Measurements from ENCODE around the gene RIMKLB.

DNA sequence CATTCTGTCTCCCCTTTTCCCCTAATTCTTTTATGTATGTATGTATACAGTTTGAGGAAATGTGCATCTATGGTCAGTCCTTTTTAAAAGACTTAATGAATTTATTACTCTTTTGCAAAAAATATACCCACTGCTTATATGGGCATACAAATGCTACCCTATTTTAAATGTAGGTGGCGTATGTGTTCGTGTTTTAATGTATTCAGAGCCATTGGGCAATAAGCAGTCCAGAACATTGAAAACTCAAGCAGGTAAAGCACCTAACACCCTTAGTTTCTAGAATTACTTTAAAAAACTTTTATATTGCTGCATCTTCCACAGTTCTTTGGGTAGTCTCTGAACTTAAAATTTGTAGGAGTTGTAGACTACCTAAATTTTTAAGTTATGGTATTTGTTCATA is 82.1 kb downstream of the RIMKLB start:
- TF ChIP-seq POLR2A (IDR thresholded peaks at IDR 0.05) (no peak), POLR2AphosphoS5 (IDR thresholded peaks at IDR 0.05) (no peak), EP300 (IDR thresholded peaks at IDR 0.05) (no peak)
- TF ChIP-seq, protein P1, sequence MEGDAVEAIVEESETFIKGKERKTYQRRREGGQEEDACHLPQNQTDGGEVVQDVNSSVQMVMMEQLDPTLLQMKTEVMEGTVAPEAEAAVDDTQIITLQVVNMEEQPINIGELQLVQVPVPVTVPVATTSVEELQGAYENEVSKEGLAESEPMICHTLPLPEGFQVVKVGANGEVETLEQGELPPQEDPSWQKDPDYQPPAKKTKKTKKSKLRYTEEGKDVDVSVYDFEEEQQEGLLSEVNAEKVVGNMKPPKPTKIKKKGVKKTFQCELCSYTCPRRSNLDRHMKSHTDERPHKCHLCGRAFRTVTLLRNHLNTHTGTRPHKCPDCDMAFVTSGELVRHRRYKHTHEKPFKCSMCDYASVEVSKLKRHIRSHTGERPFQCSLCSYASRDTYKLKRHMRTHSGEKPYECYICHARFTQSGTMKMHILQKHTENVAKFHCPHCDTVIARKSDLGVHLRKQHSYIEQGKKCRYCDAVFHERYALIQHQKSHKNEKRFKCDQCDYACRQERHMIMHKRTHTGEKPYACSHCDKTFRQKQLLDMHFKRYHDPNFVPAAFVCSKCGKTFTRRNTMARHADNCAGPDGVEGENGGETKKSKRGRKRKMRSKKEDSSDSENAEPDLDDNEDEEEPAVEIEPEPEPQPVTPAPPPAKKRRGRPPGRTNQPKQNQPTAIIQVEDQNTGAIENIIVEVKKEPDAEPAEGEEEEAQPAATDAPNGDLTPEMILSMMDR (IDR thresholded peaks at IDR 0.05) = no peak
